ENCODE data around the gene TYMP. TPM values are rescaled to one million over a fixed set of nuclear protein-coding genes. Genes with fewer than 3 reads are reported as not detected.

TYMP gene
- total RNA-seq, 2 experiments from 2014 or later = 9.9 to 10.0 TPM

DNA sequence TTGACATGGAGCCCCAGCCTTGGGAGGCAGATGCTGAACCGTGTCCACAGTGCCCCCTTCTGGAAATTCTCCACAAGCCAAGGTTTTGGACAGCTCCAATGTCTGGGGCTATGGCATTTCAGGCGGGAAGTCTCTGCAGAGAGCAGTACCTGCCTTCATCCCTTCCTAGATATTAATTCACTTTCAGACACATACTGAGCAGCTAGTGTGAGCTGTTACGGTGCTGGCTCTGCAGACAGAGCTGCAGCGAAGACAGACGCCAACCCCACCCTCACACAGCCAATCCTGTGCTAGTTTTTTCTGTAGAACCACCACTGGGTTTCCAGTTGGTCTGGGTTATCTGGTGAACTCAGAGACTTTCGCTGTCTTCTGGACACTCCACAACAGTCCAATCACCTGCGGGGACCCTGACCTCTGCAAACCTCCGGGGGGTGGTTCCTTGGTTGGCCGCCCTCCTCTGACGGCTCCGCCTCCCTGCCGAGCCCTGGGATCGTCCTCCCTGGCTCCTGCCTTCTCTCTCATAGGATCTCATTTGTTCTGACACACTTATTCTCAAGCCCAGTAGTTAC is 31.4 kb downstream of the TYMP start:
- ChIA-PET POLR2A (interaction anchor here (0.6 to 1.9 kb wide), 10 partner anchors 10 to 123 kb away, joined by 3 to 11 read pairs (median 4); partner anchors contain the start of genes CHKB, LMF2, NCAPH2 and SCO2), CTCF (interaction anchor here (0.6 to 2.4 kb wide), 15 partner anchors 9 to 222 kb away, joined by 3 to 21 read pairs (median 4); partner anchors contain the start of genes LMF2, NCAPH2, SBF1 and SCO2)
- Histone ChIP-seq H3K36me3 (ENCODE audit: insufficient read depth, low read length) (peaks cover 13% of the 10 kb centered on the region), H3K4me3 (ENCODE audit: low read length) (no peak overlapping the region), H3K27ac (ENCODE audit: low read depth in 1 of 2, low read length in 2 of 2) (no peak overlapping the region), H3K9me3 (ENCODE audit: control insufficient read depth in 1 of 2, insufficient read depth in 1 of 2, low read length in 2 of 2) (no peaks in the 10 kb centered on the region), H3K4me1 (ENCODE audit: insufficient read depth, low read length) (peaks cover 5% of the 10 kb centered on the region), H3K27me3 (ENCODE audit: control insufficient read depth in 1 of 2, insufficient read depth in 2 of 2, low read length in 2 of 2) (no peaks in the 10 kb centered on the region)
- Mint-ChIP-seq H3K4me3 (no peak overlapping the region), H3K36me3 (ENCODE audit: low read depth) (peaks cover 4% of the 10 kb centered on the region), H3K4me1 (ENCODE audit: low read depth) (peaks cover 9% of the 10 kb centered on the region), H3K27ac (no peak overlapping the region), H3K9me3 (no peaks in the 10 kb centered on the region), H3K27me3 (no peaks in the 10 kb centered on the region)
- DNase-seq = peak; percentile 52 to 84 (median 64)
- intact Hi-C loops (cut with DNase I, micrococcal nuclease) = loop anchor here (1.0 to 5.0 kb wide), 4 partner anchors 46 to 246 kb away; partner anchors contain the start of gene HDAC10 (in 1 of the 2)
- peak; percentile 97 for ATAC-seq (ENCODE audit: poor library complexity)
- TF ChIP-seq, protein P1, sequence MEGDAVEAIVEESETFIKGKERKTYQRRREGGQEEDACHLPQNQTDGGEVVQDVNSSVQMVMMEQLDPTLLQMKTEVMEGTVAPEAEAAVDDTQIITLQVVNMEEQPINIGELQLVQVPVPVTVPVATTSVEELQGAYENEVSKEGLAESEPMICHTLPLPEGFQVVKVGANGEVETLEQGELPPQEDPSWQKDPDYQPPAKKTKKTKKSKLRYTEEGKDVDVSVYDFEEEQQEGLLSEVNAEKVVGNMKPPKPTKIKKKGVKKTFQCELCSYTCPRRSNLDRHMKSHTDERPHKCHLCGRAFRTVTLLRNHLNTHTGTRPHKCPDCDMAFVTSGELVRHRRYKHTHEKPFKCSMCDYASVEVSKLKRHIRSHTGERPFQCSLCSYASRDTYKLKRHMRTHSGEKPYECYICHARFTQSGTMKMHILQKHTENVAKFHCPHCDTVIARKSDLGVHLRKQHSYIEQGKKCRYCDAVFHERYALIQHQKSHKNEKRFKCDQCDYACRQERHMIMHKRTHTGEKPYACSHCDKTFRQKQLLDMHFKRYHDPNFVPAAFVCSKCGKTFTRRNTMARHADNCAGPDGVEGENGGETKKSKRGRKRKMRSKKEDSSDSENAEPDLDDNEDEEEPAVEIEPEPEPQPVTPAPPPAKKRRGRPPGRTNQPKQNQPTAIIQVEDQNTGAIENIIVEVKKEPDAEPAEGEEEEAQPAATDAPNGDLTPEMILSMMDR (IDR thresholded peaks at IDR 0.05) = peak; percentile 79

DNA sequence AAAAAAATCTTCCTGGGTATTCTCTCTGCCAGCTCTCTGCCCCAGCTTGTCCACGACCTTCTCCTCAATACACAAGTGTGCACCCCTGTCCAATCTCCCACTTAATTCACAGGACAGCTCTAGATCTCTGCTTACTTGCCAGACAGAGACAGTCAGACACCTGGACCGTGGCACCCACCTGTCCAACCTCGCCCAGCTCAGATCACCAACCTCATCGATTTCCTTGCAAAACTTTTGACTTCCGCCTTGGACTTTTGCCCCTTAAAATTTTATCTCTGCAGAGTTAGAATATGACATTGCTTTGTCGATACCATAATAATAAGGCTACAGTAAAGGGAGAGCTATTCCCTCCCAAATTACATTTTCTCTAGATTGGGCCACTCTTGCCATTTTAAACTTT is 32.7 kb downstream of the TYMP start:
- Mint-ChIP-seq H3K9me3 (no peaks in the 10 kb centered on the region), H3K4me1 (ENCODE audit: low read depth) (peaks cover 9% of the 10 kb centered on the region), H3K27me3 (no peaks in the 10 kb centered on the region), H3K4me3 (no peak overlapping the region), H3K27ac (no peak overlapping the region), H3K36me3 (ENCODE audit: low read depth) (peaks cover 2% of the 10 kb centered on the region)
- ATAC-seq (ENCODE audit: poor library complexity) = no peak
- no peak overlapping the region for H3K27ac ChIP-seq (ENCODE audit: low read depth in 1 of 2, low read length in 2 of 2)
- H3K27me3 ChIP-seq (ENCODE audit: control insufficient read depth in 1 of 2, insufficient read depth in 2 of 2, low read length in 2 of 2) = no peaks in the 10 kb centered on the region
- H3K4me3 ChIP-seq (ENCODE audit: low read length) = no peak overlapping the region
- H3K9me3 ChIP-seq (ENCODE audit: control insufficient read depth in 1 of 2, insufficient read depth in 1 of 2, low read length in 2 of 2) = no peaks in the 10 kb centered on the region
- ChIA-PET POLR2A (interaction anchor here (0.6 to 1.4 kb wide), 3 partner anchors 27 to 124 kb away, joined by 3 to 7 read pairs (median 3); no protein-coding TSS in a partner anchor), CTCF (interaction anchor here (1.4 to 2.4 kb wide), 6 partner anchors 18 to 221 kb away, joined by 4 to 21 read pairs (median 6); partner anchors contain the start of genes SCO2 and SYCE3)
- intact Hi-C loops (cut with DNase I, micrococcal nuclease) = loop anchor here (2.0 to 5.0 kb wide), 4 partner anchors 38 to 245 kb away; partner anchors contain the start of gene HDAC10 (in 1 of the 2)
- H3K4me1 ChIP-seq (ENCODE audit: insufficient read depth, low read length) = peaks cover 5% of the 10 kb centered on the region
- TF ChIP-seq, protein P1 (IDR thresholded peaks at IDR 0.05) = no peak
- peaks cover under 1% of the 10 kb centered on the region for H3K36me3 ChIP-seq (ENCODE audit: insufficient read depth, low read length)
- DNase-seq = no peak

- peak in 2 of 14 experiments; percentile 21 to 24 for DNase-seq
- Histone ChIP-seq H3K27ac (ENCODE audit: low read depth in 1 of 2, low read length in 2 of 2) (no peak overlapping the region), H3K4me3 (ENCODE audit: low read length) (no peak overlapping the region), H3K4me1 (ENCODE audit: insufficient read depth, low read length) (peaks cover 12% of the 10 kb centered on the region), H3K27me3 (ENCODE audit: control insufficient read depth in 1 of 2, insufficient read depth in 2 of 2, low read length in 2 of 2) (no peaks in the 10 kb centered on the region), H3K36me3 (ENCODE audit: insufficient read depth, low read length) (no peaks in the 10 kb centered on the region), H3K9me3 (ENCODE audit: control insufficient read depth in 1 of 2, insufficient read depth in 1 of 2, low read length in 2 of 2) (no peaks in the 10 kb centered on the region)
- Mint-ChIP-seq H3K4me3 (peak overlapping the region; percentile 48), H3K36me3 (ENCODE audit: low read depth) (no peaks in the 10 kb centered on the region), H3K9me3 (no peaks in the 10 kb centered on the region), H3K4me1 (ENCODE audit: low read depth) (peaks cover 12% of the 10 kb centered on the region), H3K27ac (no peak overlapping the region), H3K27me3 (no peaks in the 10 kb centered on the region)
- no peak for ATAC-seq (ENCODE audit: poor library complexity)
- TF ChIP-seq, protein P1 (IDR thresholded peaks at IDR 0.05) = no peak
- CTCF ChIA-PET = no interaction called here
- POLR2A ChIA-PET = no interaction called here
- intact Hi-C loops (cut with DNase I, micrococcal nuclease) = no loop called here
Measured at GRCh38 chr22:50490531-50491308, 39.1 kb downstream of the TYMP start.

Data from CD4-positive, alpha-beta T cell (primary cell).